Naive B cell (primary cell): Measurements from ENCODE around the gene SYTL2. TPM values are rescaled to one million over a fixed set of nuclear protein-coding genes. Genes with fewer than 3 reads are reported as not detected.

Experiments used
- ATAC-seq, 2 donors: fragments of 150-1000 bp; cut with Tn5 transposase; 2 replicates each; pipeline ENCODE4 v1.10.0; 2021; ENCODE audit warnings: low read depth in 2 of 2, mild to moderate bottlenecking in 2 of 2, moderate library complexity in 2 of 2
- DNase-seq: peaks from one replicate; pipeline ENCODE4 v3.0.0; 2022
- H3K27ac Mint-ChIP-seq, 6 donors: one replicate each; pipeline ENCODE4 v1.8.0; 2020 to 2022; ENCODE audit warnings: mild to moderate bottlenecking in 6 of 6, mixed read lengths in 6 of 6, moderate library complexity in 5 of 6, inconsistent platforms in 2 of 6
- H3K27me3 Mint-ChIP-seq, 3 donors: one replicate each; pipeline ENCODE4 v1.8.0; 2021 to 2022; ENCODE audit warnings: mixed read lengths in 3 of 3, mild to moderate bottlenecking in 1 of 3
- H3K36me3 Mint-ChIP-seq, 2 donors: one replicate each; pipeline ENCODE4 v1.8.0; 2020 to 2022; ENCODE audit warnings: mixed read lengths in 2 of 2, inconsistent platforms in 1 of 2, mild to moderate bottlenecking in 1 of 2
- H3K4me1 Mint-ChIP-seq, 3 donors: one replicate each; pipeline ENCODE4 v1.8.0; 2020 to 2022; ENCODE audit warnings: mixed read lengths in 3 of 3, inconsistent platforms in 1 of 3, mild to moderate bottlenecking in 1 of 3, moderate library complexity in 1 of 3
- H3K4me3 Mint-ChIP-seq, 8 donors: one replicate each; pipeline ENCODE4 v1.8.0; 2020 to 2022; ENCODE audit warnings: mild to moderate bottlenecking in 8 of 8, mixed read lengths in 8 of 8, moderate library complexity in 8 of 8, inconsistent platforms in 2 of 8
- H3K9me3 Mint-ChIP-seq, 7 donors: one replicate each; pipeline ENCODE4 v1.8.0; 2020 to 2022; ENCODE audit warnings: mixed read lengths in 7 of 7, mild to moderate bottlenecking in 5 of 7, inconsistent platforms in 2 of 7, moderate library complexity in 1 of 7
- polyA plus RNA-seq, 6 donors: library from polyadenylated mRNA; unstranded; fragments of 300-500 nt; fragmentation: Illumina TruSeq; gene quantifications; one replicate each; pipeline ENCODE4 v1.2.3, GENCODE V29; 2021; ENCODE audit warnings: low read depth in 6 of 6

Gene SYTL2
- polyA plus RNA-seq, 6 donors from 2014 or later: 0.32 to 1.00 (median 0.55) TPM; not detected in 2

DNA sequence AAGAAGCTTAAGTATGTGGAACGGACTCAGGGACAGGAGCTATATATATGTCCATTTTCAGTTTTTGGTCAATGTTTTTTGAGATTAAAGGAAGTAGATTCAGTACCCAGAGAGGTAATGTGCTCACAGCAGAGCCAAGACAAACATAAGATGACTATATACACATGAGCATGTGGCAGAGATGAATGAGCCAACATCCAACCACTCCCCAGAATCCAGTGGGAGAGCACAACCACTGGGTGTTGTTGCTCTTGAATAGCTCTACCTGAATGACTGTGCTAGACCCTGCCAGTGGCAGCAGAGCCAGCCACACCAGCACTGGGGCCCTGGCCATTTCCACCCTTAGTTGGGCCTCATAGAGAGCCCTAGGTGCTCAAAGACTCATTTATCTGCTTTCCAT is 10.7 kb upstream of the SYTL2 start:
- Mint-ChIP-seq H3K36me3 (no peaks in the 10 kb centered on the region), H3K9me3 (no peaks in the 10 kb centered on the region), H3K4me3 (no peak overlapping the region), H3K4me1 (no peaks in the 10 kb centered on the region), H3K27me3 (peaks cover 0 to 5% (median 0%) of the 10 kb centered on the region in 3 donors), H3K27ac (no peak overlapping the region)
- ATAC-seq (no peak), DNase-seq (no peak)

DNA sequence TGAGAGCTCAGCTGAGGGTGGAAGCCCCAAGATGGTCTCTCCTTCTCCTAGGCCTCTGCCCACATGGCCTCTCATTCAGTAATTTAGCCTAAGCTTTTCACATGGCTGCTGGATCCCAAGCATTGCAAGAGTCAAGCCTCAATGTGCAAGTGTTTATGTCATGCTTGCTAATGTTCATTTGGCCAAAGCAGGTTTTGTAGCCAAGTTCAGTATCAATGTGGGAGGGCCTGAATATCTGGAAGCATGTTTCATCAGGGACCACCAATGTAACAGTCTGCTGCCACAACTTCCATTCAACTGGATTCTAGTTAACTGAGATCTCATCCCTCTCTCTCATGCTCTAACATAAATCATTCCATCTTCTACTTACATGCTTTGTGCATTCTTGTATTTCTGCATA is 8.5 kb upstream of the SYTL2 start:
- H3K4me1 Mint-ChIP-seq: no peaks in the 10 kb centered on the region
- ATAC-seq: no peak

DNA sequence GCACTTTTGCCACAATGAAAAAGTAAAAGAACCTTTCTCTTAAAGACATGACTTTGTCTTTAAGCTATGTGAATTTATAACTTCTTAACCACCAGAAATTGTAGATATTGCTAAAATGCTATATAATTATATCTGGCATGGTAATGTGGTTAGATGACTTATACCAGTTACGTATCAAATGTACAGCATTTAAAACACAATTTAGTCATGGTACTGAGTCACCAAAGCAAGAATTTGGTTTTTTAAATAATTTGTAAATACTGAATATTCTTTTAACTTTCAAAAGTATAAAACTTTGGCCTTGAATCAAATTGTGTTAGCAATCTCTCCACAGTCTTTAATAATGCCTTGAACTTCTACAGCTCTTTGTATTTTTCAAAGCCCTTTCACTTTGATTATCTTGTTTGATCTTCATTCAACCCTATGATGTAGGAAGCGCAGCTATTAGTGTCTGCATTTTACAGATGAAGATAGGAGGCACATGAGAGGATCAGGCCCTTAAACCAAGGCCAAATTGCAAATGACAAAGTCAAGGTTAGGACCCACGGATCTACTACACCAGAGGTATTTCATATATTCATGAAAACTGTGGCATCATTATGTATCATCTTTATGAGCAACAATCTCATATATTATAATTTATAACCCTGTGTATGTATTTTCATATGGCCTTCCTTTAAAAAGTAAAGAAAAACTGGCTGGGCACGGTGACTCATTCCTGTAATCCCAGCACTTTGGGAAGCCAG is 4.4 kb upstream of the SYTL2 start:
- no peak overlapping the region for H3K4me3 Mint-ChIP-seq

More for the DNA sequence above, 8.5 kb upstream of the SYTL2 start:
- DNase-seq: no peak
- peak overlapping the region in 1 of 8 donors; percentile 42 for H3K4me3 Mint-ChIP-seq
- H3K27me3 Mint-ChIP-seq: peaks cover 0 to 5% (median 4%) of the 10 kb centered on the region in 3 donors
- H3K36me3 Mint-ChIP-seq: no peaks in the 10 kb centered on the region
- no peaks in the 10 kb centered on the region for H3K9me3 Mint-ChIP-seq
- H3K27ac Mint-ChIP-seq: peak overlapping the region in 1 of 6 donors; percentile 21

DNA sequence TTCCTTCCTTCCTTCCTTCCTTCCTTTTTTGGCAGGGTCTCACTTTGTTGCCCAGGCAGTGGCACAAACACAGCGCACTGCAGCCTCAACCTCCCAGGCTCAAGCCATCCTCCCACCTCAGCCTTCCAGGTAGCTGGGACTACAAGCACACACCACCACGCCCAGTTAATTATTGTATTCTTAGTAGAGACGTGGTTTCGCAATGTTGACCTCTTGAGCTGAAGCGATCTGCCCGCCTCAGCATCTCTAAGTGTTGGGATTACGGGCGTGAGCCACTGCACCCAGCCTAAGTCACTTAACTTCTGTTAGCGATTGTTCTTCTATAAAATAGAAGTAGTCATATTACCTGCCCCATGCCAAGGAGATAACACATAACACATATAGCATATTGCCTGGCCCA is 2.8 kb upstream of the SYTL2 start:
- H3K27ac Mint-ChIP-seq: no peak overlapping the region

More for the DNA sequence above, 4.4 kb upstream of the SYTL2 start:
- ATAC-seq (no peak), DNase-seq (no peak)
- Mint-ChIP-seq H3K27ac (no peak overlapping the region), H3K27me3 (peaks cover 6 to 17% (median 9%) of the 10 kb centered on the region in 3 donors), H3K36me3 (no peaks in the 10 kb centered on the region), H3K9me3 (no peaks in the 10 kb centered on the region), H3K4me1 (peaks cover 6 to 10% (median 9%) of the 10 kb centered on the region in 3 donors)

DNA sequence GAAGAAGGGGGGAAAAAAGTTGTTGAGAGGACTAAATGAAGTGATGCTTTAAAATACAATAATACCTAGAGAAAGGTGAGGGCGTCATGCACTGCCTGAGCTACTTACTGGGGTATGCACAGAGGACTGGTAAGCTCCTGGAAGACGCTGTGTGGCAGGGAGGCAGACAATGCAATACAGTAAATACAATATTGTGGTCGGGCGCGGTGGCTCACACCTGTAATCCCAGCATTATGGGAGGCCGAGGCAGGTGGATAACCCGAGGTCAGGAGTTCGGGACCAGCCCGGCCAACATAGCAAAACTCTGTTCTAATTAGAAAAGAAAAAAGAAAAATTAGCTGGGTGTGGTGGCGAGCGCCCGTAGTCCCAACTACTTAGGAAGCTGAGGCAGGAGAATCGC is 683 bp upstream of the SYTL2 start:
- H3K4me1 Mint-ChIP-seq: peaks cover 14 to 19% (median 18%) of the 10 kb centered on the region in 3 donors
- no peak for ATAC-seq
- peaks cover 6 to 17% (median 13%) of the 10 kb centered on the region in 3 donors for H3K27me3 Mint-ChIP-seq
- peak overlapping the region in 2 of 6 donors; percentile 16 to 54 for H3K27ac Mint-ChIP-seq
- DNase-seq: no peak
- H3K9me3 Mint-ChIP-seq: no peaks in the 10 kb centered on the region
- peak overlapping the region; percentile 77 to 91 (median 86) for H3K4me3 Mint-ChIP-seq
- no peaks in the 10 kb centered on the region for H3K36me3 Mint-ChIP-seq

More for the DNA sequence above, 2.8 kb upstream of the SYTL2 start:
- Mint-ChIP-seq H3K36me3 (no peaks in the 10 kb centered on the region), H3K4me1 (peaks cover 14 to 19% (median 18%) of the 10 kb centered on the region in 3 donors), H3K9me3 (no peaks in the 10 kb centered on the region), H3K27me3 (peaks cover 6 to 17% (median 13%) of the 10 kb centered on the region in 3 donors), H3K4me3 (peak overlapping the region in 2 of 8 donors; percentile 36 to 44)
- DNase-seq: no peak
- ATAC-seq: no peak

DNA sequence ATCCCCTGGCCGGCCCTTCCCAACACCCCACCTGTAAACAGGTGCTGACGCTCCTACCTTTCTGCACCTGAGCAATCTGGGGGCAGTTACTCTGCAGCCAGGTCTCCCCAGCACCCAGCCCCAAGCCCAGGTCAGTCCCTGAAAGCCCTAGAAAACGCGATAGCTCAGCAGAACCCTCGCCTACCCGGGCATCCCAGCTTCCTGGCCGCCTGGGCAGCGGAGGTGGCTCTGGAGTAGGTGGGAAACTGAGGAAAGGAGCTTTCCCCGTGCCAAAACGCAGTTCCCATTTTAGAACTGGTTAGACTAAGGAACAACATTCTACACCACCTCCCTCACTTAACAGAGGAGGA is 445 bp downstream of the SYTL2 start:
- Mint-ChIP-seq H3K27ac (peak overlapping the region in 4 of 6 donors; percentile 24 to 73 (median 52)), H3K27me3 (peaks cover 6 to 17% (median 13%) of the 10 kb centered on the region in 3 donors), H3K9me3 (no peaks in the 10 kb centered on the region), H3K4me3 (peak overlapping the region; percentile 72 to 93 (median 87)), H3K4me1 (peaks cover 14 to 19% (median 18%) of the 10 kb centered on the region in 3 donors), H3K36me3 (no peaks in the 10 kb centered on the region)
- ATAC-seq: no peak
- no peak for DNase-seq

DNA sequence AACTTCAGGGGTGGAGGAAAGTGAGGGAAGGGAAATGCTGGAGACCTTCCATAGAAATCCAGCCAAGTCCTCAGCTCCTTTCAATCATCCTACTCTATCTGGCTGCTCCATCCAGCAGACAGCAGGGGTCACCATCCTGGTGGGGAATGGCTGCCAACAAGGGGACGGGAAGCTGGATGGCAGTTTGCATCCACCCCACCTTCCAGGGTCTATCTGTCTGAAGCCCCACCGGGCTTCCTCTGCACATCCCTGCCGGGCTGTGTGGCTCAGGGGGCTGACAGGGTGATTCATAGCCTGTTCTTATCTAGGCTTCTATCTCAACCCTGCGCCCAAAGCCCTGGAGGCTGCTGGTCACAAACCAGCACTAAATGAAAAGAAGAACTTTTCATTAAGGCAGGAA is 1.1 kb downstream of the SYTL2 start:
- H3K4me1 Mint-ChIP-seq: peaks cover 14 to 19% (median 18%) of the 10 kb centered on the region in 3 donors
- no peaks in the 10 kb centered on the region for H3K9me3 Mint-ChIP-seq
- peak overlapping the region in 2 of 6 donors; percentile 24 to 73 for H3K27ac Mint-ChIP-seq
- ATAC-seq (no peak), DNase-seq (no peak)
- peaks cover 6 to 17% (median 10%) of the 10 kb centered on the region in 3 donors for H3K27me3 Mint-ChIP-seq
- peak overlapping the region; percentile 72 to 93 (median 87) for H3K4me3 Mint-ChIP-seq
- no peaks in the 10 kb centered on the region for H3K36me3 Mint-ChIP-seq

DNA sequence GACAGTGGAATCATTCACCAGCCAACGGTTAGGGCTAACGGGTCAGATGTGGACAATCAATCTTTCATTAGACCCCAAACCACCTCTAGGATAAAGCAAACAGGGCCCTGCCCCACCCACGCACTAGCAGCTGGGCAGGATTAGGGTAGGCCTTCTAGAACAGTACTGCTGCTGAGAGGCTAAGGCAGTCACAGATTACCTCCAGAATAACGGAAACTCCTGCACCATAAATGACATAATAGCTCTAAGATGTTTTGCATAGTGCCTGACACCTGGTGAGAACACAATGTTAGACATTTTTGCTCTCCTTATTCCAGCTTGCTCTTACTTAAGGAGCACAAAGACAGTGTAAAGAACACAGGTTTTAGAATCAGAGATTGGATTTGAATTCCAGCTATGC is 1.8 kb downstream of the SYTL2 start:
- Mint-ChIP-seq H3K4me3 (peak overlapping the region in 2 of 8 donors; percentile 61 to 82), H3K4me1 (peaks cover 14 to 19% (median 18%) of the 10 kb centered on the region in 3 donors), H3K36me3 (no peaks in the 10 kb centered on the region), H3K9me3 (no peaks in the 10 kb centered on the region), H3K27me3 (peaks cover 6 to 17% (median 9%) of the 10 kb centered on the region in 3 donors), H3K27ac (no peak overlapping the region)
- DNase-seq (no peak), ATAC-seq (peak; percentile 32 to 61)

DNA sequence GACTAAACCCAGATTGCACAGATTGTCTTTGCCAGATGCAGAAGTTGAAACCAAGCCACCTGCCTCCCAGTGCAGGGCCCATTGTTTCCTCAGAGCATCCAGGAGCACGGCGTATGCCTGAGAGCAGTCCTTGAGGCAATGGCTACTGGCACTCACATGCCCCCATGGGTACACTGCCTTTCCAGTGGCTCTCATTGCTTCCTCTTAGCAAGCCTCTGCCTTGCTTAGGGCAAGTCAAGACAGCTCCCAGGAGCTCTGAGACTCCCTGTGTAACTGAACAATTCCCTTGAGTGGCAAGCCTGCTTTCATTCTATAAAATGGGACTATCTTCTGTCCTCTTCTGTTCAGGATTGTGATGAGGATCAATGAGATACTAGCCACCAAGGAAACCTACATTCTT is 4.1 kb downstream of the SYTL2 start:
- H3K27ac Mint-ChIP-seq: no peak overlapping the region
- no peaks in the 10 kb centered on the region for H3K36me3 Mint-ChIP-seq
- H3K9me3 Mint-ChIP-seq: no peaks in the 10 kb centered on the region
- H3K4me1 Mint-ChIP-seq: peaks cover 14 to 19% (median 18%) of the 10 kb centered on the region in 3 donors
- H3K27me3 Mint-ChIP-seq: peaks cover under 1 to 9% (median 6%) of the 10 kb centered on the region in 3 donors
- no peak for ATAC-seq
- no peak overlapping the region for H3K4me3 Mint-ChIP-seq
- no peak for DNase-seq

DNA sequence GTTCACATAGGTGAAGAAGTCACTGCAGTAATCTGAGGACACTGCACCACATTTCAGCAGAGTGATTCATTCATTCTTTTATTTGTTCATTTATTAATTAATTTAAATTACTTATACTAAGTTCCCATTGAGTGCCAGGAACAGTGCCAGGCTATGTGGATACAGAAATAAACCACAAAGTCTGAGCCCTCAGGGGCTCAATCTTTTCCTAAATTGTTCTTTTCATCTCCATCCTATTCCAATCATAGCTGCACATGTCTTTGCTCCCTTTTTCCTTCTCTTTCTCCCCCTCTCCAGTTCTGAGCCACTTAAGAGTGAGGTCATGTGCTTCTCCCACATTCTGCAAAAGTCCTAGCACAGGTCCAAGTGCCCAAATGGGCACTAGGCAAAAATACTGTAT is 4.9 kb downstream of the SYTL2 start:
- no peak overlapping the region for H3K27ac Mint-ChIP-seq
- no peak for ATAC-seq
- no peak overlapping the region for H3K4me3 Mint-ChIP-seq
- H3K9me3 Mint-ChIP-seq: no peaks in the 10 kb centered on the region
- DNase-seq: no peak
- no peaks in the 10 kb centered on the region for H3K36me3 Mint-ChIP-seq
- H3K27me3 Mint-ChIP-seq: peaks cover 0 to 5% (median 0%) of the 10 kb centered on the region in 3 donors
- H3K4me1 Mint-ChIP-seq: peaks cover 10 to 13% (median 12%) of the 10 kb centered on the region in 3 donors

DNA sequence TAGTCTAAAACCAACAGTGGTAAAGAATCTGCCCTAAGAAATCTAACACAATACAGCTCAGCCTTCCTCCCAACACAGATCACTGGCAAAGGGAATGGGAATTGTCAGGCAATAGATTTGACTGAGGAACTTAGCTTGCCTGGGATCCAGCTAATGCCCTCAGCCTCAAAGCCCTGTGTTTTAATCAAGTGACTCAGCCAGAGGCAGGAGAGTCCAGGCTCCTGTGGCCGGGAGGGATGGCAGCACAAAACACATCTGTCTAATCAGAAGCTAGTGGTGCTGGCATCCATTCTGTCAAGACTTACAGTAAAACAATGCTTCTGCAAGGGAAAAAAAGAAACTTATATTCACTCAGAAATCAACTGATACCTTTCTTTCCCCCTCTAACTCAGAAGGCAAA is 5.6 kb downstream of the SYTL2 start:
- Mint-ChIP-seq H3K36me3 (no peaks in the 10 kb centered on the region), H3K27me3 (peaks cover 0 to 6% (median 4%) of the 10 kb centered on the region in 3 donors), H3K9me3 (no peaks in the 10 kb centered on the region), H3K27ac (no peak overlapping the region), H3K4me1 (peaks cover 8 to 9% (median 9%) of the 10 kb centered on the region in 3 donors), H3K4me3 (no peak overlapping the region)
- DNase-seq (no peak), ATAC-seq (no peak)

DNA sequence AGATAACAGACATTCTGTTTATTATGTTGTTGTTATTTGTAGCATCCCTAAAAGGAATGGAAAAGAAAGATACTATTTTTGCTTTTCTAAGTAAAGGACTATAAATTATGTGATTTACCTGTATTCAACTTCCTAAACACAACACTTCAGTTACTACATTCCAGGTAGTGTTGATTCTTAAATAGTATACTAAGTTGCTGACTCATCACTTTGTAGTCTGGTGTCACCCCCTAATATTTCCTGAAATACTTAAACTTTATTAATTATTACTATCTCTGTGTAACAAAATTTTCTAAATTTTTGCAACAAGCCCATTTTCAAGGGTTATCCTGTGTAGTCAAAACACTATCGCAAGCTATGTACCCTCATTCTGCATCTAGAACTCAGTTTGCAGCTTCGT is 7.0 kb downstream of the SYTL2 start:
- H3K27me3 Mint-ChIP-seq: peaks cover 0 to 6% (median 0%) of the 10 kb centered on the region in 3 donors
- ATAC-seq (no peak), DNase-seq (no peak)
- no peaks in the 10 kb centered on the region for H3K9me3 Mint-ChIP-seq
- H3K36me3 Mint-ChIP-seq: no peaks in the 10 kb centered on the region
- no peak overlapping the region for H3K27ac Mint-ChIP-seq
- H3K4me1 Mint-ChIP-seq: no peaks in the 10 kb centered on the region
- H3K4me3 Mint-ChIP-seq: no peak overlapping the region

DNA sequence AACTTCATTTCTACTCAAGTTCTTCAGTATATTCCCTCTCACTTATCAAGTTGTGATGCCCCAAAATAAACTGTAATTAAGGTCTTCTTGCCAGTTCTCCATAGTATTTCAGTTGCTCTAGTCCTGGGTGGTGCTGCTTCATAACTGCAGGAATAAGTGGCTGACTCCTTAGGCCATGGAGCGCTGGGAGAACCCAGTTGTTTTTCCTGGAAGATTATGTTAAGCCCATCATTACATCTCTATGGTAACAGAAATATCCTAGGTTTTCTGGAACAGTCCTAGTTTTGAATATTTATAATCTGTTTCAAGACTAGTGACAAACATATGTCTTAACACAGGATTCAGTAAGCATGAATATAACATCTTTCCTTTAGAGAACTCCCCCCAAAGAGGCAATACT is 7.6 kb downstream of the SYTL2 start:
- ATAC-seq (no peak), DNase-seq (no peak)
- Mint-ChIP-seq H3K4me1 (no peaks in the 10 kb centered on the region), H3K27ac (no peak overlapping the region), H3K9me3 (no peaks in the 10 kb centered on the region), H3K4me3 (no peak overlapping the region), H3K36me3 (no peaks in the 10 kb centered on the region), H3K27me3 (peaks cover 0 to 6% (median 0%) of the 10 kb centered on the region in 3 donors)

DNA sequence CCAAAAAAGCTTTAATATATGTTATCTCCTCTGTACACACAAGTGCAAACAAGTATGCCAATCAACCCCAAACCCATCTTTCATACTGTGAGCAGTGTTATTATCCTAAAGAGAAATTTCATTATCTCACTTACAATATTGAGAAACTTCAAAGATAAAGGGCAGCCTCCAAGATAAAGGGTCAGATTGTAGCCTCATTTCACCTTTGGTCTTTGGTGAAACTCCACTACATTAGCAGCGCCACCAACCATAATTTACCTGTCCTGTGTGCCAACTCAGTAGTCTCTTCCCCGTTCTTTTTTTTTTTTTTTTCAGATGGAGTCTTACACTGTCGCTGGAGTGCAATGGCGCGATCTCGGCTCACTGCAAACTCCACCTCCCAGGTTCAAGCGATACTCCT is 9.4 kb downstream of the SYTL2 start:
- Mint-ChIP-seq H3K27ac (no peak overlapping the region), H3K27me3 (peaks cover 0 to 6% (median 0%) of the 10 kb centered on the region in 3 donors), H3K4me3 (no peak overlapping the region), H3K36me3 (no peaks in the 10 kb centered on the region), H3K9me3 (no peaks in the 10 kb centered on the region), H3K4me1 (no peaks in the 10 kb centered on the region)
- ATAC-seq (no peak), DNase-seq (no peak)
